Lower leg skin (tissue), 3 donors: ENCODE data around the gene CD8B.
"Not testable (repeated sequence)": the region's sequence is repeated elsewhere in the genome, so short reads cannot be mapped to it uniquely, and the experiment has no call there.

Source experiments
- CTCF ChIP-seq, 3 donors: fragments of 450-650 bp; IDR thresholded peaks; one replicate each; pipeline ENCODE4 v1.5.1; 2016; ENCODE audit warnings: antibody characterized with exemption in 3 of 3, mild to moderate bottlenecking in 3 of 3, moderate library complexity in 2 of 3
- POLR2A ChIP-seq, 2 donors: fragments of 450-650 bp; IDR thresholded peaks; one replicate each; pipeline ENCODE4 v1.6.1; 2016 to 2017; ENCODE audit warnings: antibody characterized with exemption in 2 of 2, mild to moderate bottlenecking in 1 of 2, moderate library complexity in 1 of 2

GRCh38 chr2:86851581-86851980, 10.1 kb downstream of the CD8B start:
- TF ChIP-seq CTCF, POLR2A (IDR thresholded peaks at IDR 0.05): not testable (repeated sequence)
